NCI-H524 treated with DMSO at 0.1 percent for 48 hours (cell line): Measurements from ENCODE around the gene NFILZ.
"Not testable (repeated sequence)": the region's sequence is repeated elsewhere in the genome, so short reads cannot be mapped to it uniquely, and the experiment has no call there.

Source experiments
- DNase-seq: peaks from one replicate; lab custom pipeline; 2025; lab: John Stamatoyannopoulos, UW

The NFILZ gene

GRCh38 chr19:8611391-8611876, 19.0 kb upstream of the NFILZ start:
- DNase-seq = no peak

- DNase-seq = no peak
Observed at GRCh38 chr19:8611877-8612806, 18.3 kb upstream of the NFILZ start.

- DNase-seq = no peak
Observed at GRCh38 chr19:8612807-8613171, 17.6 kb upstream of the NFILZ start.

- DNase-seq = no peak
Observed at GRCh38 chr19:8614455-8614854, 16.0 kb upstream of the NFILZ start.

- no peak for DNase-seq
Observed at GRCh38 chr19:8615024-8615423, 15.4 kb upstream of the NFILZ start.

GRCh38 chr19:8615813-8616596, 14.4 kb upstream of the NFILZ start:
- no peak for DNase-seq

GRCh38 chr19:8616861-8617260, 13.6 kb upstream of the NFILZ start:
- no peak for DNase-seq

GRCh38 chr19:8617325-8617724, 13.1 kb upstream of the NFILZ start:
- DNase-seq = not testable (repeated sequence)

GRCh38 chr19:8617984-8618383, 12.4 kb upstream of the NFILZ start:
- DNase-seq = no peak

- no peak for DNase-seq
Observed at GRCh38 chr19:8618751-8619150, 11.7 kb upstream of the NFILZ start.

- not testable (repeated sequence) for DNase-seq
Observed at GRCh38 chr19:8622886-8623285, 7.5 kb upstream of the NFILZ start.

- DNase-seq = no peak
Observed at GRCh38 chr19:8626842-8627241, 3.6 kb upstream of the NFILZ start.

- DNase-seq = no peak
Observed at GRCh38 chr19:8629184-8629583, 1.2 kb upstream of the NFILZ start.

GRCh38 chr19:8630796-8631424, 477 bp downstream of the NFILZ start:
- no peak for DNase-seq

- no peak for DNase-seq
Observed at GRCh38 chr19:8631425-8631819, 989 bp downstream of the NFILZ start.

- no peak for DNase-seq
Observed at GRCh38 chr19:8635422-8635821, 5.0 kb downstream of the NFILZ start.

- not testable (repeated sequence) for DNase-seq
Observed at GRCh38 chr19:8637070-8637469, 6.6 kb downstream of the NFILZ start.

- DNase-seq = no peak
Observed at GRCh38 chr19:8638078-8638619, 7.7 kb downstream of the NFILZ start.

- no peak for DNase-seq
Observed at GRCh38 chr19:8639821-8640401, 9.5 kb downstream of the NFILZ start.

GRCh38 chr19:8640402-8641004, 10.1 kb downstream of the NFILZ start:
- DNase-seq = no peak

- DNase-seq = no peak
Observed at GRCh38 chr19:8641221-8641907, 10.9 kb downstream of the NFILZ start.
